ENCODE results near the gene ALAD. TPM values are rescaled to one million over a fixed set of nuclear protein-coding genes. Genes with fewer than 3 reads are reported as not detected.

ALAD gene
- total and polyA plus RNA-seq, 2 of the 13 experiments (the other 11 are each of a cell fraction or from before 2014, with no cell fraction given), result 21.8 to 30.1 TPM

GRCh38 chr9:113401027-113401792, at the start of gene ALAD (continued):
- TF ChIP-seq ZNF646 (CRISPR knock-in tag; IDR thresholded peaks at IDR 0.05), result no peak
- TF ChIP-seq GPBP1L1 (CRISPR knock-in tag; IDR thresholded peaks at IDR 0.05), result no peak
- peak; percentile 82 for TF ChIP-seq ZNF709 (CRISPR knock-in tag; IDR thresholded peaks at IDR 0.05)
- no peak for TF ChIP-seq ZNF550 (CRISPR knock-in tag; IDR thresholded peaks at IDR 0.05; ENCODE audit: borderline replicate concordance)
- TF ChIP-seq ZNF558 (CRISPR knock-in tag; IDR thresholded peaks at IDR 0.05; ENCODE audit: borderline replicate concordance), result 0 out of 2 replicates have a peak, but pooled peaks have one; percentile 77
- TF ChIP-seq SKI (IDR thresholded peaks at IDR 0.05; ENCODE audit: partially characterized antibody), result no peak
- no peak; the same call in 1 of the 2 replicates for TF ChIP-seq ZNF547 (CRISPR knock-in tag; IDR thresholded peaks at IDR 0.05)
- peak; percentile 51; the same call in 1 of the 2 replicates for TF ChIP-seq ZC3H13 (CRISPR knock-in tag; IDR thresholded peaks at IDR 0.05)
- TF ChIP-seq ZNF83 (CRISPR knock-in tag; IDR thresholded peaks at IDR 0.05; ENCODE audit: borderline replicate concordance), result no peak
- TF ChIP-seq PHF21A (CRISPR knock-in tag; IDR thresholded peaks at IDR 0.05), result peak; percentile 91
- no peak for TF ChIP-seq MZF1 (CRISPR knock-in tag; IDR thresholded peaks at IDR 0.05; ENCODE audit: borderline replicate concordance)
- TF ChIP-seq ZNF780A (CRISPR knock-in tag; IDR thresholded peaks at IDR 0.05), result no peak
- no peak for TF ChIP-seq ZNF10 (CRISPR knock-in tag; IDR thresholded peaks at IDR 0.05; ENCODE audit: borderline replicate concordance, low read depth)
- TF ChIP-seq ZFP37 (CRISPR knock-in tag; IDR thresholded peaks at IDR 0.05; ENCODE audit: borderline replicate concordance), result peak; percentile 86; the same call in 1 of the 2 replicates
- TF ChIP-seq ZNF280D (CRISPR knock-in tag; IDR thresholded peaks at IDR 0.05), result peak; percentile 84; the same call in 1 of the 2 replicates
- TF ChIP-seq ZNF607 (CRISPR knock-in tag; IDR thresholded peaks at IDR 0.05; ENCODE audit: borderline replicate concordance), result 0 out of 2 replicates have a peak, but pooled peaks have one; percentile 79
- TF ChIP-seq CHD2 (IDR thresholded peaks at IDR 0.05; ENCODE audit: low read depth, low read length), result no peak
- TF ChIP-seq ZSCAN9 (CRISPR knock-in tag; IDR thresholded peaks at IDR 0.05; ENCODE audit: borderline replicate concordance), result peak; percentile 85; the same call in 1 of the 2 replicates

Measured in HepG2 (cell line).